Transverse colon (tissue), 4 donors: ENCODE results near the gene PTGFRN. TPM values are rescaled to one million over a fixed set of nuclear protein-coding genes. Genes with fewer than 3 reads are reported as not detected.

Source experiments
- DNase-seq: peaks from one replicate; pipeline ENCODE4 v3.0.0-alpha.2; 2019
- H3K27ac ChIP-seq, 4 donors: fragments of 200-600 bp; sonication (generic); 2 replicates each; pipeline ENCODE4 v1.5.1; 2016 to 2018; ENCODE audit warnings: inconsistent platforms in 4 of 4
- H3K27me3 ChIP-seq: fragments of 200-600 bp; sonication (generic); 2 replicates; pipeline ENCODE4 v1.5.1; 2017; ENCODE audit warnings: inconsistent platforms
- H3K36me3 ChIP-seq, 4 donors: fragments of 200-600 bp; sonication (generic); 2 replicates each; pipeline ENCODE4 v1.5.1; 2017 to 2019; ENCODE audit warnings: inconsistent platforms in 4 of 4
- H3K4me1 ChIP-seq, 4 donors: fragments of 200-600 bp; sonication (generic); 2 replicates each; pipeline ENCODE4 v1.5.1; 2017 to 2020; ENCODE audit warnings: inconsistent platforms in 4 of 4
- H3K4me3 ChIP-seq, 4 donors: fragments of 200-600 bp; sonication (generic); 1 replicate in 1 of 4; 2 replicates in 3 of 4; pipeline versions ENCODE4 v1.5.1 to v1.6.1; 2017 to 2019; ENCODE audit warnings: inconsistent platforms in 4 of 4
- H3K9me3 ChIP-seq, 2 donors: fragments of 200-600 bp; sonication (generic); 2 replicates each; pipeline ENCODE4 v1.5.1; 2017 to 2019; ENCODE audit warnings: inconsistent platforms in 2 of 2
- CTCF ChIP-seq, 5 experiments: fragments of 200-600 bp in 3 of 5; fragments of 450-650 bp in 2 of 5; sonication (generic) in 3 of 5; IDR thresholded peaks; 1 replicate in 2 of 5; 2 replicates in 3 of 5; pipeline ENCODE4 v1.5.1; 2016 to 2017; ENCODE audit warnings: antibody characterized with exemption in 5 of 5, inconsistent platforms in 3 of 5, mild to moderate bottlenecking in 2 of 5, moderate library complexity in 1 of 5
- EP300 ChIP-seq: sonication (generic); formaldehyde crosslinking; IDR thresholded peaks from one replicate; pipeline ENCODE4 v1.6.1; 2017; ENCODE audit warnings: antibody characterized with exemption, low read depth
- POLR2A ChIP-seq: fragments of 450-650 bp; IDR thresholded peaks from one replicate; pipeline ENCODE4 v1.6.1; 2016; ENCODE audit warnings: antibody characterized with exemption, mild to moderate bottlenecking, moderate library complexity
- POLR2AphosphoS5 ChIP-seq, 3 donors: sonication (generic); formaldehyde crosslinking; IDR thresholded peaks; one replicate each; pipeline ENCODE4 v1.6.1; 2016; ENCODE audit warnings: antibody characterized with exemption in 3 of 3
- WGBS, 2 donors: methylation state at CpG; one replicate each; pipeline ENCODE4 v1.1.5; 2018; ENCODE audit warnings: low coverage in 1 of 2; 5-methylcytosine and 5-hydroxymethylcytosine counted together
- in situ Hi-C, 4 donors: fragments of 200-750 bp; cut with MboI; loops; one replicate each; pipeline versions ENCODE4 v1.15.0 to v1.15.1; 2017; ENCODE audit warnings: low sequenced_read_pairs in 3 of 4, low pct_ligation_motif_present in 1 of 4, low pct_unique_long_range_greater_than_20kb in 1 of 4
- intact Hi-C: fragments of 100-400 bp; cut with DNase I; formaldehyde crosslinking; loops from one replicate; pipeline ENCODE4 v1.15.1; 2023; ENCODE audit warnings: low total_unique reads
- total RNA-seq, 4 donors: library from RNA; depleted of rRNA; stranded (reverse); fragments of >200 nt; gene quantifications; one replicate each; pipeline ENCODE4 v1.1.0, GENCODE V29; 2016

Gene PTGFRN
- total RNA-seq, 4 donors from 2014 or later: 39.6 to 98.9 (median 73.9) TPM

GRCh38 chr1:116882866-116883265 is 26.9 kb upstream of the PTGFRN start:
- no peak for TF ChIP-seq POLR2AphosphoS5 (IDR thresholded peaks at IDR 0.05)
- no peak for TF ChIP-seq POLR2A
- no peak for TF ChIP-seq CTCF (IDR thresholded peaks at IDR 0.05)
- no peak for TF ChIP-seq EP300
- Histone ChIP-seq H3K4me3 (no peak overlapping the region), H3K36me3 (no peaks in the 10 kb centered on the region), H3K4me1 (peaks cover 7 to 13% (median 11%) of the 10 kb centered on the region in 4 donors), H3K27me3 (no peaks in the 10 kb centered on the region), H3K27ac (peak overlapping the region in 1 of 4 donors; percentile 41), H3K9me3 (no peaks in the 10 kb centered on the region)
- DNase-seq: no peak
- 80 to 91% methylated on average over 4 of the region's 4 CpGs for WGBS, 2 donors
- in situ Hi-C loops (no loop called here), intact Hi-C loops (no loop called here)

- Histone ChIP-seq H3K27ac (no peak overlapping the region), H3K4me3 (no peak overlapping the region), H3K36me3 (no peaks in the 10 kb centered on the region), H3K4me1 (peaks cover 0 to under 1% (median 0%) of the 10 kb centered on the region in 4 donors), H3K27me3 (no peaks in the 10 kb centered on the region), H3K9me3 (no peaks in the 10 kb centered on the region)
- TF ChIP-seq POLR2A (no peak), EP300 (no peak), CTCF (IDR thresholded peaks at IDR 0.05) (no peak), POLR2AphosphoS5 (IDR thresholded peaks at IDR 0.05) (no peak)
- intact Hi-C loops: no loop called here
- in situ Hi-C loops: no loop called here
- DNase-seq: no peak
- 90% methylated on average over 1 of the region's 1 CpG; no CpG with 5 or more reads in 1 of the 2 donors for whole genome bisulfite sequencing, 2 donors
Observed at GRCh38 chr1:116886291-116886878, 23.3 kb upstream of the PTGFRN start.

GRCh38 chr1:116887212-116887611 is 22.5 kb upstream of the PTGFRN start:
- H3K4me3 ChIP-seq: no peak overlapping the region
- intact Hi-C loops: no loop called here
- 80 to 90% methylated on average over 1 to 3 of the region's 3 CpGs for WGBS, 2 donors
- H3K36me3 ChIP-seq: no peaks in the 10 kb centered on the region
- H3K9me3 ChIP-seq: no peaks in the 10 kb centered on the region
- TF ChIP-seq EP300: no peak
- TF ChIP-seq POLR2A: no peak
- TF ChIP-seq POLR2AphosphoS5 (IDR thresholded peaks at IDR 0.05): no peak
- no peak for TF ChIP-seq CTCF (IDR thresholded peaks at IDR 0.05)
- H3K27ac ChIP-seq: no peak overlapping the region
- no peaks in the 10 kb centered on the region for H3K27me3 ChIP-seq
- H3K4me1 ChIP-seq: peaks cover 1 to 7% (median 7%) of the 10 kb centered on the region in 4 donors
- in situ Hi-C loops: no loop called here
- DNase-seq: no peak

- intact Hi-C loops: no loop called here
- H3K36me3 ChIP-seq: no peaks in the 10 kb centered on the region
- TF ChIP-seq CTCF (IDR thresholded peaks at IDR 0.05) (no peak), POLR2A (no peak), POLR2AphosphoS5 (IDR thresholded peaks at IDR 0.05) (no peak), EP300 (no peak)
- H3K4me3 ChIP-seq: no peak overlapping the region
- in situ Hi-C loops: no loop called here
- no peaks in the 10 kb centered on the region for H3K27me3 ChIP-seq
- 41 to 73% methylated on average over 4 of the region's 4 CpGs for WGBS, 2 donors
- no peak overlapping the region for H3K27ac ChIP-seq
- peaks cover 4 to 10% (median 7%) of the 10 kb centered on the region in 4 donors for H3K4me1 ChIP-seq
- no peaks in the 10 kb centered on the region for H3K9me3 ChIP-seq
- no peak for DNase-seq
Observed at GRCh38 chr1:116889380-116889779, 20.3 kb upstream of the PTGFRN start.
